PC-9 (cell line): ENCODE data around the gene ABCB8.

Source experiments
- EZH2 ChIP-seq: fragments of 200-600 bp; sonication (generic); IDR thresholded peaks from 2 replicates; pipeline ENCODE4 v1.8.0; 2017; ENCODE audit warnings: antibody characterized with exemption, low read depth
- TF ChIP-seq, protein P1 (sequence below): fragments of 200-600 bp; sonication (generic); conservative IDR thresholded peaks from 2 replicates; pipeline ENCODE4 v1.6.1; 2017; ENCODE audit warnings: mixed run types, antibody characterized with exemption, mild to moderate bottlenecking, moderate library complexity

DNA sequence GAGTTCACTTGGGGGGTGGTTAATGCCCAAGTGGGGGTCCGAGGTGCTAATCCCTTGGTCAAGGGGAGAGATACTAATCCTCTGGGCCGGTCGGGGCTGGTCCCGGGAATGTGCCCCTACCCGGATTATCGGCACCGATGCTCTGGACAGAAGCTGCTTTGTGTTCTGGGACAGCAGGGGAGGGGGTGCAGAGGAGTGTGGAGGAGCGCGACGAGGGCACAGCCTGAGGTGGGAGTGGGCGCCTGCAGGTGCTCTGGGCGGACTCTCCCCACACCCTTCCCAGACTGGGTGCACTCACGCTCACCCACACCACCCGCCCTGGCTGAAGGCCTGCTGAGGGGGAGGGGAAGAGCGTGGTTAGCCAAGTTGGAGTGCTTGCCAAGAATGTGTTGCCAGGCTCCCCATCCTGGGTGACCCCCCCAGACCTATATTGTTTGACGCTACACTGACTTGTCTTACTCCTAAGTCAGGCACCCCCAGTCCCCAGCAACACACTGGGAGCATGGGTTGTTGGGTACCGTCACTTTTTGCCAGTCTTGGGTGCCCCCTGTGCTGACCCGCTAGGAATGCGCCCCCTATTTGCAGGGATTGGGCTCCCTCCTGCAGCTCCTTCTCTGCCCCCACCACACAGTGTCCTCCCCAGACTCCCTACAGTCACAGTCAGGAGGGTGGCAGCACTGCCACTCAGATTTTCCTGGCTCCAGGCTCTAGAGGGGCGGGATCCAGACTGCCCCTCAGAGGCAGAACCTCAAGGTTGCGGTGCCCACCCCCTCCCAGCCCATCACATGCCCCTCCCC lies 32.4 kb downstream of the ABCB8 start:
- TF ChIP-seq, protein P1, sequence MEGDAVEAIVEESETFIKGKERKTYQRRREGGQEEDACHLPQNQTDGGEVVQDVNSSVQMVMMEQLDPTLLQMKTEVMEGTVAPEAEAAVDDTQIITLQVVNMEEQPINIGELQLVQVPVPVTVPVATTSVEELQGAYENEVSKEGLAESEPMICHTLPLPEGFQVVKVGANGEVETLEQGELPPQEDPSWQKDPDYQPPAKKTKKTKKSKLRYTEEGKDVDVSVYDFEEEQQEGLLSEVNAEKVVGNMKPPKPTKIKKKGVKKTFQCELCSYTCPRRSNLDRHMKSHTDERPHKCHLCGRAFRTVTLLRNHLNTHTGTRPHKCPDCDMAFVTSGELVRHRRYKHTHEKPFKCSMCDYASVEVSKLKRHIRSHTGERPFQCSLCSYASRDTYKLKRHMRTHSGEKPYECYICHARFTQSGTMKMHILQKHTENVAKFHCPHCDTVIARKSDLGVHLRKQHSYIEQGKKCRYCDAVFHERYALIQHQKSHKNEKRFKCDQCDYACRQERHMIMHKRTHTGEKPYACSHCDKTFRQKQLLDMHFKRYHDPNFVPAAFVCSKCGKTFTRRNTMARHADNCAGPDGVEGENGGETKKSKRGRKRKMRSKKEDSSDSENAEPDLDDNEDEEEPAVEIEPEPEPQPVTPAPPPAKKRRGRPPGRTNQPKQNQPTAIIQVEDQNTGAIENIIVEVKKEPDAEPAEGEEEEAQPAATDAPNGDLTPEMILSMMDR = no peak
- no peak for TF ChIP-seq EZH2
